HG03354 (cell line): ENCODE data around the gene GMPPB.

ENCODE experiments used
- ATAC-seq: cut with Tn5 transposase; IDR thresholded peaks from one replicate; pipeline ENCODE4 v1.9.1; 2021; ENCODE audit warnings: mild to moderate bottlenecking; ENCODE audit not compliant: unreplicated experiment, poor library complexity, severe bottlenecking

The GMPPB gene

GRCh38 chr3:49674497-49674983, 49.2 kb downstream of the GMPPB start:
- ATAC-seq: peak; percentile 34

- peak; percentile 87 for ATAC-seq
Observed at GRCh38 chr3:49673715-49674496, 49.8 kb downstream of the GMPPB start, which contains the start of gene APEH. APEH (plus strand) TSS chr3:49674351; CDS start chr3:49674402, 51 bp downstream.

DNA sequence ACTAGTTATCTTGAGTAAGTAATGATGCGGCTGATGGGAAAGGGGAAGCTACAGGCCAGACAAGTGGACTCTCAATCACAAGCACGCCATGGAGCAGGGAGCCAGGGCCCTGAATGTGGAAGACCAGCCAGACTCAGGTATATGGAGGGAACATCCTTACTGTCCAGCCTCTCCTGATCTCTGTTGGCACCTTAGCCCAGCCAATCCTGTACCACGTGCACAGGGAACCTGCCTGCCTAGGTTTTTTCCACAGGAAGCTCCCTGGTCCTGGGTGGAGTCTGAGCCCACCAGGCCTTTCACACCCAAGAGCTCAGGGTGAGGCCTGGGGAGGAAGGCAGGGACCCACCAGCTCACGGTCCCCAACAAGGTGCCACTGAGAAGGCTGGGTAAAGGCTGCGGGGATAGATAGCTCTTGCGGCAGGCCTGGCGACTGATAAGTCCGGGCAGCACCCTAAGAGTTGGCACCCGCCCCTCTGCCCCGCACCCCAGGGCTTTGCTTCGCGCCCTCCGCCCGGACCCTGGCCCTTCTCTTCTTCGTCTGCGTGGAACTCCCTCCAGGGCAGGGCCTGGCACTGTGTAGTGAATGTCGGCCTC, 50.5 kb downstream of the GMPPB start:
- no peak for ATAC-seq

DNA sequence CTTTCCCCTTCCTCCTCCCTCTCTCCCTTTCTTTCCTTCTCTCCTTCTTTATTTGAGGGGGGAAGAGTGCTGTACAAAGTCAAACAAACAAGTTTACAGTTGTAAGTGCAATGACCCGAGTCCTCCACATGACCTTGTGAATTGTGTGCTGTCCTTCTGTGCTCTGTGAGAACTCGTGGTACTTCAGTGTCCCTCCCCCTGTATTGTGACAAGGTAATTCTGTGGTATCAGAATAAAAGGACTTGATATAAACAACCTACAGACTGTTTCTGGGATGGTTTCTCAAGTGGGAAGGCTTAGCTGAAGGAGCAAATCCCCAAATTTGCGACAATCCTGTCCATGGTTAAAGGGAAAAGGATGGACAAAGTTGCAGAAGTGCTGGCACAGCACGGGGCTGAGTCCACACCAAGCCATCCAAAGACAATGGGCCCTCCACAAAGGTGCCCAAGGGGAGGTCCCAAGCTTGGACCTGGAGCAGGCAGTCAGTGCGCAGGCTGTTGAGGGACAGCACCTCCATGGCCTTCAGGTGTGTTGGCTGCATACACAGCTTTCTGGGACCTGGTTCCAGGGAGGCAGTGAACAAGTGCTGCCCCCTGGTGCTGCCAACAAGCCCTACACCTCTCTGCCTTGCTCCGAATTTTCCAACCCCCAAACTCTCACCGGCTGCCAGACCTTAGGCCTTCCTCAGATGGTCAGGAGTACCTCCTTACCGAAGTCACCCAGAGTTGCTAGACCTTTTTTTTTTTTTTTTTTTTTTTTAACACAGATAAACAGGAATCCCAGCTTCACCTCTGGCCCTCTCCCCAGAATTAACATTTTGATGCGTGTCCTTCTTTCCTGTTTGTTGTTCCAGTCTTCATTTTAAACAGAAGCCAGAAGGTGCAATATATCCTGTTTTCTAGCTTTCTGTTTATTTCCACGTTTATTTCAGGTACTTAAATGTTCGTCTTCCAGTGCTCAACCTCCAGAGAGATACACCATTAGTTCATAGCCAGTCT, 52.2 kb downstream of the GMPPB start:
- ATAC-seq: no peak

DNA sequence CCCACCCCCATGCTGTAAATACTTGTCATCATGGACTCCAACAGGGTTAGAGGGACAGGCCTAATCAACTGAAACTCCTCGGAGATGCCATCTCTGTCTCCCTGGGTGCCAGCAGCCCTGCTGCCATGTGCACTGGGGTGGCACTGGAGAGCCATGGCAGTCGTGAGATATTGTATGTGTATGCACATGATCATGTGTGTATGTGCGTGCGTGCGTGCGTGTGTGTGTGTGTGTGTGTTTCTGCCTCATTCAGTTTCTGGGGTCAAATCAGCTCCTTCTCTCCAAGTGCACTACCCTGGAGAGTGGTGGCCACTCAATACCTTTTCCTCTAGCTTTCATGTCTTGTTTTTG, 52.8 kb downstream of the GMPPB start:
- ATAC-seq: no peak
